ENCODE measurements around the gene HIPK2. TPM values are rescaled to one million over a fixed set of nuclear protein-coding genes. Genes with fewer than 3 reads are reported as not detected.

The HIPK2 gene
- total RNA-seq, 1 experiment from 2014 or later = 33.4 TPM

- Mint-ChIP-seq H3K27ac (ENCODE audit: unreplicated experiment) (no peak overlapping the region), H3K4me3 (ENCODE audit: low read depth, unreplicated experiment) (no peak overlapping the region), H3K36me3 (ENCODE audit: insufficient read depth, unreplicated experiment) (no peaks in the 10 kb centered on the region), H3K27me3 (ENCODE audit: unreplicated experiment) (no peaks in the 10 kb centered on the region), H3K9me3 (ENCODE audit: low read depth, unreplicated experiment) (no peaks in the 10 kb centered on the region), H3K4me1 (ENCODE audit: low read depth, unreplicated experiment) (peaks cover 51% of the 10 kb centered on the region)
- no TSS peak for BruUV-seq (replicated peaks)
- no peak for TF ChIP-seq CTCF (IDR thresholded peaks at IDR 0.05; ENCODE audit: unreplicated experiment)
- no peak for DNase-seq
- intact Hi-C loops (cut with micrococcal nuclease; ENCODE audit: unreplicated experiment) = no loop called here
- CTCF ChIA-PET = no interaction called here
Observed at GRCh38 chr7:139738772-139739171, 39.0 kb downstream of the HIPK2 start.

DNA sequence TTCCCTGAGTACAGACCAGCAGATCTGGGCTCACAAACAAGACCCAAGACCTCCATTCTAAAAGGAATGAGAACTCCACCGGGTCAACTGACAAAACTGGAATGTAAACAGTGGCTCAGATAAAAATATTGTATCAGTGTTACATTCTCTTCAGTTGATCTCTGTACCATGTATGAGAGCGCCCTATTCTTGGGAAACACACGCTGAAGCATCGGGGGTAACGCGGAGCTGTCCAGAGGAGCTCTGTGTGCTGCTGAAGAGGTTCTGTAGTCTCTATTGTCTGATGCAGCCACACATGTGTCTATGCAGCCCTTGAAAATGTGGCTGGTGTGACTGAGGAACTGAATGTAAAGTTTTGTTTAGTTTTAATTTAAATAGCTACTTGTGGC is 39.7 kb downstream of the HIPK2 start:
- no TSS peak for BruUV-seq (replicated peaks)
- H3K4me3 Mint-ChIP-seq (ENCODE audit: low read depth, unreplicated experiment) = no peak overlapping the region
- no peaks in the 10 kb centered on the region for H3K27me3 Mint-ChIP-seq (ENCODE audit: unreplicated experiment)
- no peaks in the 10 kb centered on the region for H3K9me3 Mint-ChIP-seq (ENCODE audit: low read depth, unreplicated experiment)
- no peak for DNase-seq
- H3K36me3 Mint-ChIP-seq (ENCODE audit: insufficient read depth, unreplicated experiment) = no peaks in the 10 kb centered on the region
- intact Hi-C loops (cut with micrococcal nuclease; ENCODE audit: unreplicated experiment) = no loop called here
- no peak overlapping the region for H3K27ac Mint-ChIP-seq (ENCODE audit: unreplicated experiment)
- peaks cover 44% of the 10 kb centered on the region for H3K4me1 Mint-ChIP-seq (ENCODE audit: low read depth, unreplicated experiment)
- CTCF ChIA-PET = no interaction called here
- TF ChIP-seq CTCF (IDR thresholded peaks at IDR 0.05; ENCODE audit: unreplicated experiment) = no peak

- H3K4me3 Mint-ChIP-seq (ENCODE audit: low read depth, unreplicated experiment) = no peak overlapping the region
- intact Hi-C loops (cut with micrococcal nuclease; ENCODE audit: unreplicated experiment) = no loop called here
- no peaks in the 10 kb centered on the region for H3K36me3 Mint-ChIP-seq (ENCODE audit: insufficient read depth, unreplicated experiment)
- H3K27ac Mint-ChIP-seq (ENCODE audit: unreplicated experiment) = no peak overlapping the region
- CTCF ChIA-PET = no interaction called here
- H3K4me1 Mint-ChIP-seq (ENCODE audit: low read depth, unreplicated experiment) = peaks cover 39% of the 10 kb centered on the region
- TF ChIP-seq CTCF (IDR thresholded peaks at IDR 0.05; ENCODE audit: unreplicated experiment) = no peak
- H3K27me3 Mint-ChIP-seq (ENCODE audit: unreplicated experiment) = no peaks in the 10 kb centered on the region
- H3K9me3 Mint-ChIP-seq (ENCODE audit: low read depth, unreplicated experiment) = no peaks in the 10 kb centered on the region
- BruUV-seq (replicated peaks) = no TSS peak
- DNase-seq = no peak
Observed at GRCh38 chr7:139737221-139738100, 40.3 kb downstream of the HIPK2 start.

DNA sequence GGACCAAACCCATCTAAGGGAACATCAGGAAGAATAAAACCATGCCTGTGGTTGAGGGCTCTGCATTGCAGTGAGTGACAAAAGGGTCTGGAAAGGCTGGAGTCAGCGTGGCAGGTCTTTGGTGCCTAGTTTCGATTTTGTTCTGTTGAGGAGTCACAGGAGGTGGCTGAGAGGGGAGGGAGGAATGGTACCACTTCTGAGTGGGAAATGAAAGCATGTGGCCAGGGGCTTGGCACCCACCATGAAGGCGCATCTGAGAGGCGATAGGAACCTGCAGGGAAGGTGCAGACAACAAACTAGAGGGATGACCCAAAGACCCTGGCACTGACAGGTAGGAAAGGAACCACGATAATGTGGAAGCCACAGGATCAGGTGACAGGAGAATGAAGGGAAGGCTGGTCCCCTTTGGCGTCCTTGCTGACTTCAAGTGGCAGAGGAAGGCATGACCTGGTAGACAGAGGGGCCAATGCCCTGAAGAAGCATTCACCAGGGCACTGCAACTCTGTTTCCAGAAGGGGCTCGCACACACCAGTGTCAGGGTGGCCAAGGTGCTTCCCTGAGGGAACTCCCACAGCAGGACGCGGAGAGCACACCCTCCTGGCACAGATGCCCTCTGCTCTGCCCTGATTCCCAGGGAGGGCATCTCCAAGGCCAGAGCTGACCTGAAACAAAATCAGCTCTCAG is 41.7 kb downstream of the HIPK2 start:
- no TSS peak for BruUV-seq (replicated peaks)

More for the DNA sequence above, 41.7 kb downstream of the HIPK2 start:
- Mint-ChIP-seq H3K4me1 (ENCODE audit: low read depth, unreplicated experiment) (peaks cover 44% of the 10 kb centered on the region), H3K27me3 (ENCODE audit: unreplicated experiment) (no peaks in the 10 kb centered on the region), H3K9me3 (ENCODE audit: low read depth, unreplicated experiment) (no peaks in the 10 kb centered on the region), H3K36me3 (ENCODE audit: insufficient read depth, unreplicated experiment) (peaks cover 5% of the 10 kb centered on the region), H3K27ac (ENCODE audit: unreplicated experiment) (no peak overlapping the region), H3K4me3 (ENCODE audit: low read depth, unreplicated experiment) (no peak overlapping the region)
- CTCF ChIA-PET = no interaction called here
- no peak for TF ChIP-seq CTCF (IDR thresholded peaks at IDR 0.05; ENCODE audit: unreplicated experiment)
- DNase-seq = no peak
- intact Hi-C loops (cut with micrococcal nuclease; ENCODE audit: unreplicated experiment) = no loop called here

Measured in Calu3 (cell line).